H1 (cell line): ENCODE data around the gene SLC2A14. TPM values are rescaled to one million over a fixed set of nuclear protein-coding genes. Genes with fewer than 3 reads are reported as not detected.

Source experiments
- ASH2L ChIP-seq: fragments of 200-600, 300-600 bp; sonication (generic); IDR thresholded peaks from one replicate; pipeline ENCODE4 v1.7.1; 2017; ENCODE audit warnings: low read length
- RAD21 ChIP-seq, 2 experiments: IDR thresholded peaks in 1 of 2; conservative IDR thresholded peaks in 1 of 2; 2 replicates each; pipeline ENCODE4 v1.6.1; 2011; ENCODE audit warnings: low read depth in 2 of 2, low read length in 2 of 2, improper control_type of control experiment in 1 of 2, inconsistent platforms in 1 of 2, mild to moderate bottlenecking in 1 of 2, moderate library complexity in 1 of 2
- polyA plus RNA-seq, 7 experiments: library from polyadenylated mRNA; depleted of rRNA in 3 of 7; stranded (reverse) in 5 of 7; unstranded in 2 of 7; fragments of >200 nt in 5 of 7; fragments of 200-250 nt in 2 of 7; gene quantifications; 1 replicate in 5 of 7; 2 replicates in 1 of 7; 4 replicates in 1 of 7; pipeline versions ENCODE4 v1.2.1 to v1.2.3, GENCODE V29; 2011 to 2013; ENCODE audit warnings: missing spikeins in 2 of 7, mixed read lengths in 2 of 7
- total RNA-seq: library from RNA; stranded (reverse); fragmentation: NEBNext Ultra II Directional; extraction: Animal tissue kit (Norgen Biotek cat#: 25700); gene quantifications from 2 replicates; pipeline ENCODE4 v1.2.1, GENCODE V29; 2021

The SLC2A14 gene
- total and polyA plus RNA-seq, 2 of the 8 experiments (the other 6 are each of a cell fraction or from before 2014, with no cell fraction given), result 11.1 to 19.3 TPM

DNA sequence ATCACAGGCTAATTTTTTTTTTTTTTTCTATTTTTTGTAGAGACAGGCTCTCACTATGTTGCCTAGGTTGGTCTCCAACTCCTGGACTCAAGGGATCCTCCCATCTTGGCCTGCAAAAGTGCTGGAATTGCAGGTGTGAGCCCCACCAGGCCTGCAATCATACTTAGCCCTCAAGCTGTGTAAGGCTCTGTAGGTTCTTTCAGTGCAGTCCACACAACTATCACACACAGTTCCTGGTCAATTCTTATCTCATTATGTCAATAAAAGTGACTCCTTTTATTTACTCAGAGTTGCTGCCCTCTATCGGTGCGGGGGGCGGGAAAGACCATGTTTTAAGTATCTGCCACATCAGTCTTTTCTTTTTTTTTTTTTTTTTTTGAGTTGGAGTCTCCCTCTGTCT lies 34.3 kb upstream of the SLC2A14 start (continued):
- no peak for TF ChIP-seq ASH2L
- peak; percentile 33 to 56; a peak in 3 of 4 replicates for TF ChIP-seq RAD21 (IDR thresholded peaks at IDR 0.05 in 1 of 2, conservative IDR thresholded peaks at IDR 0.05 in 1 of 2; ENCODE audit: low read depth in 2 of 2, low read length in 2 of 2)
